GM18520 (cell line): ENCODE results near the gene FAM222A.

Source experiments
- ATAC-seq: cut with Tn5 transposase; IDR thresholded peaks from one replicate; pipeline ENCODE4 v1.9.1; 2021; ENCODE audit not compliant: unreplicated experiment

The FAM222A gene

DNA sequence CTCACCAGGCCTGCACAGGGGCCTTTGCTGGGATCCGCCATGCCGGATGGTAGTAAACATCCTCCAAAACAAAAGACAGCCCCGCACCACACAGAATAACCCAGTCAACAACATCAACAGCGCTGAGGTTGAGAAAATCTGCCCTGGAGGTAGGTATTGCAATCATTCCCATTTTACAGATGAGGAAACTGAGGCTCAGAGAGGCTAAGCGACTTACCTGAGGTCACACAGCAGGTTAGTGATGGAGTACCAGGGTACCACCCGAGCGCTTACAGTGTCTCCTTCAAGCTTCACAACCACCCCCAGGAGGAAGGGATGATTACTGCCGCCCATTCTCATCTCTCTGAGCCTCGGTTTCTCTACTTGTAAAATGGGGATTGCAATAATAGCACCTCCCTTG lies 104.6 kb downstream of the FAM222A start:
- ATAC-seq: no peak

DNA sequence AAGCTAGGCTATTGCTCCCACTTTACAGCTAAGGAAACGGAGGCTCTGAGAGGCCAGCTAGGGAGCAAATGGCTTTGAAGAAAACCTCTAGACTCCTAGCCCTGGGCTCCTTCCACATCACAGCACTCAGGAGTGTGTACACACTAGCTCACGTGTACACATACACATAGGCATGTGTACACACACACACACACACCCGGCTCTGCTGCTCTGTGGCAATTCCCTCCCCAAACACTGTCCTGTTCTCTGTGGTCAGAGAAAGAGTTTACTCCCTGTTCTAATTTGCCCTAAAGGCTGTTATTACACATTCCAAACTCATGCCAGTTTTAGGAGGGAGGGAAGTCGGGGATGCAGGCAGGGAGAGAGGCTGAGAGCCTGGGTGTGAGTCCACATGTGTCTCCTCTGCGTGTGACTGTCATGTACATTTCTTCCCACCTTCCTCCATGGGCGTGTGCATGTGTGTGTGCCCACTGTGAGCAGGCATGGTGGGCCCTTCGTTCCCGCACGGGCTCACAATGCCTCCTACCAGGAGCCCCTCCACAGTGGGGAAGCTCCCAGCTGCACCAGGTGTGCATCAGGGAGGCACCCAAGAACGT lies 105.4 kb downstream of the FAM222A start:
- ATAC-seq: no peak
